HepG2 (cell line): ENCODE data around the gene SCN4B. TPM values are rescaled to one million over a fixed set of nuclear protein-coding genes. Genes with fewer than 3 reads are reported as not detected.

ENCODE experiments used
- MAF1 ChIP-seq: sonication (generic); formaldehyde crosslinking; IDR thresholded peaks from 2 replicates; pipeline ENCODE4 v1.5.0; 2020; ENCODE audit warnings: missing genetic modification reagents, borderline replicate concordance
- NFYC ChIP-seq: IDR thresholded peaks from 2 replicates; pipeline ENCODE4 v1.6.1; 2016; ENCODE audit warnings: missing genetic modification reagents, missing compliant biosample characterization
- STAG1 ChIP-seq: sonication (generic); formaldehyde crosslinking; IDR thresholded peaks from 2 replicates; pipeline ENCODE4 v1.4.0; 2020; ENCODE audit warnings: missing genetic modification reagents
- U2AF1 ChIP-seq: fragments of 200-400 bp; formaldehyde crosslinking; optimal IDR thresholded peaks from 2 replicates; pipeline ENCODE3; 2017; ENCODE audit warnings: mild to moderate bottlenecking, low read depth, low read length
- YY1 ChIP-seq: IDR thresholded peaks from 2 replicates; pipeline ENCODE4 v1.6.1; 2011; ENCODE audit warnings: low read length, low read depth, moderate library complexity, mild to moderate bottlenecking; ENCODE audit not compliant: insufficient read depth, insufficient replicate concordance
- ZZZ3 ChIP-seq: sonication (generic); formaldehyde crosslinking; IDR thresholded peaks from 2 replicates; pipeline ENCODE4 v1.4.0; 2020; ENCODE audit warnings: missing genetic modification reagents, mild to moderate bottlenecking, borderline replicate concordance
- polyA plus RNA-seq, 8 experiments: library from polyadenylated mRNA; depleted of rRNA in 3 of 8; stranded (reverse) in 7 of 8; unstranded in 1 of 8; fragments of >200 nt; fragmentation: Illumina TruSeq in 4 of 8; extraction: Trizol in 4 of 8; gene quantifications; 2 replicates each; pipeline versions ENCODE4 v1.2.1 to v1.2.3, GENCODE V29; 2011 to 2016; ENCODE audit warnings: low read depth in 4 of 8, missing spikeins in 1 of 8, mixed read lengths in 1 of 8; ENCODE audit not compliant: insufficient read depth in 1 of 8
- total RNA-seq, 5 experiments: library from RNA; depleted of rRNA; stranded (reverse); fragments of >200 nt; fragmentation: Illumina TruSeq; extraction: Trizol; gene quantifications; 2 replicates each; pipeline ENCODE4 v1.2.3, GENCODE V29; 2016; ENCODE audit warnings: low read depth in 1 of 5
- TF ChIP-seq, protein P1 (sequence below): sonication (generic); formaldehyde crosslinking; IDR thresholded peaks from 2 replicates; pipeline ENCODE4 v1.8.1; 2022; ENCODE audit warnings: low read depth, mild to moderate bottlenecking, missing genetic modification reagents
- TF ChIP-seq, protein P2 (sequence below): sonication (generic); formaldehyde crosslinking; IDR thresholded peaks from 2 replicates; pipeline ENCODE4 v1.4.0; 2020; ENCODE audit warnings: missing genetic modification reagents, borderline replicate concordance
- TF ChIP-seq, protein P3 (sequence below): sonication (generic); formaldehyde crosslinking; IDR thresholded peaks from 2 replicates; pipeline ENCODE4 v1.5.0; 2020; ENCODE audit warnings: mild to moderate bottlenecking, low read depth, missing genetic modification reagents, borderline replicate concordance

The SCN4B gene
- total and polyA plus RNA-seq, 2 of the 13 experiments (the other 11 are each of a cell fraction or from before 2014, with no cell fraction given), result 0.04 to 0.29 TPM

DNA sequence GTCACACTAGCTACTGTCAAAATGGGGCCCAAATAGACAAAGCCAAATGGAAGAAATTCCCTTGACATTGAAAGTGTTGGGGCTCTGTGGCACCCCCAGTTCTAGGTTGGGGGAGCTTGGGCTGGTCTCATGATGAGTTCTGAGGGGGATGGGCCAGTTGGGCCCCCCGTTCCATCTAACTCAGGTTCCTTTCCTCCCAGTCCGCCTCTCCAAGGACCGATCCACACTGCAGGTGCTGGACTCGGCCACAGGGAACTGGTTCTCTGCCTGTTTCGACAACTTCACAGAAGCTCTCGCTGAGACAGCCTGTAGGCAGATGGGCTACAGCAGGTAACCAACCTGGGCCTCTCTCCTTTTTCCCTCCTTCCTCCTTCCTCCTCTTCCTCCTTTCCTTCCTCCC, 48.1 kb downstream of the SCN4B start (continued):
- TF ChIP-seq, protein P1, sequence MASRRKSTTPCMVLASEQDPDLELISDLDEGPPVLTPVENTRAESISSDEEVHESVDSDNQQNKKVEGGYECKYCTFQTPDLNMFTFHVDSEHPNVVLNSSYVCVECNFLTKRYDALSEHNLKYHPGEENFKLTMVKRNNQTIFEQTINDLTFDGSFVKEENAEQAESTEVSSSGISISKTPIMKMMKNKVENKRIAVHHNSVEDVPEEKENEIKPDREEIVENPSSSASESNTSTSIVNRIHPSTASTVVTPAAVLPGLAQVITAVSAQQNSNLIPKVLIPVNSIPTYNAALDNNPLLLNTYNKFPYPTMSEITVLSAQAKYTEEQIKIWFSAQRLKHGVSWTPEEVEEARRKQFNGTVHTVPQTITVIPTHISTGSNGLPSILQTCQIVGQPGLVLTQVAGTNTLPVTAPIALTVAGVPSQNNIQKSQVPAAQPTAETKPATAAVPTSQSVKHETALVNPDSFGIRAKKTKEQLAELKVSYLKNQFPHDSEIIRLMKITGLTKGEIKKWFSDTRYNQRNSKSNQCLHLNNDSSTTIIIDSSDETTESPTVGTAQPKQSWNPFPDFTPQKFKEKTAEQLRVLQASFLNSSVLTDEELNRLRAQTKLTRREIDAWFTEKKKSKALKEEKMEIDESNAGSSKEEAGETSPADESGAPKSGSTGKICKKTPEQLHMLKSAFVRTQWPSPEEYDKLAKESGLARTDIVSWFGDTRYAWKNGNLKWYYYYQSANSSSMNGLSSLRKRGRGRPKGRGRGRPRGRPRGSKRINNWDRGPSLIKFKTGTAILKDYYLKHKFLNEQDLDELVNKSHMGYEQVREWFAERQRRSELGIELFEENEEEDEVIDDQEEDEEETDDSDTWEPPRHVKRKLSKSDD (CRISPR knock-in tag), result no peak
- TF ChIP-seq STAG1 (CRISPR knock-in tag) (no peak), MAF1 (CRISPR knock-in tag) (no peak), NFYC (CRISPR knock-in tag) (no peak), U2AF1 (no peak), YY1 (no peak), ZZZ3 (CRISPR knock-in tag) (no peak)
- TF ChIP-seq, protein P2, sequence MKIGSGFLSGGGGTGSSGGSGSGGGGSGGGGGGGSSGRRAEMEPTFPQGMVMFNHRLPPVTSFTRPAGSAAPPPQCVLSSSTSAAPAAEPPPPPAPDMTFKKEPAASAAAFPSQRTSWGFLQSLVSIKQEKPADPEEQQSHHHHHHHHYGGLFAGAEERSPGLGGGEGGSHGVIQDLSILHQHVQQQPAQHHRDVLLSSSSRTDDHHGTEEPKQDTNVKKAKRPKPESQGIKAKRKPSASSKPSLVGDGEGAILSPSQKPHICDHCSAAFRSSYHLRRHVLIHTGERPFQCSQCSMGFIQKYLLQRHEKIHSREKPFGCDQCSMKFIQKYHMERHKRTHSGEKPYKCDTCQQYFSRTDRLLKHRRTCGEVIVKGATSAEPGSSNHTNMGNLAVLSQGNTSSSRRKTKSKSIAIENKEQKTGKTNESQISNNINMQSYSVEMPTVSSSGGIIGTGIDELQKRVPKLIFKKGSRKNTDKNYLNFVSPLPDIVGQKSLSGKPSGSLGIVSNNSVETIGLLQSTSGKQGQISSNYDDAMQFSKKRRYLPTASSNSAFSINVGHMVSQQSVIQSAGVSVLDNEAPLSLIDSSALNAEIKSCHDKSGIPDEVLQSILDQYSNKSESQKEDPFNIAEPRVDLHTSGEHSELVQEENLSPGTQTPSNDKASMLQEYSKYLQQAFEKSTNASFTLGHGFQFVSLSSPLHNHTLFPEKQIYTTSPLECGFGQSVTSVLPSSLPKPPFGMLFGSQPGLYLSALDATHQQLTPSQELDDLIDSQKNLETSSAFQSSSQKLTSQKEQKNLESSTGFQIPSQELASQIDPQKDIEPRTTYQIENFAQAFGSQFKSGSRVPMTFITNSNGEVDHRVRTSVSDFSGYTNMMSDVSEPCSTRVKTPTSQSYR (CRISPR knock-in tag), result no peak
- TF ChIP-seq, protein P3, sequence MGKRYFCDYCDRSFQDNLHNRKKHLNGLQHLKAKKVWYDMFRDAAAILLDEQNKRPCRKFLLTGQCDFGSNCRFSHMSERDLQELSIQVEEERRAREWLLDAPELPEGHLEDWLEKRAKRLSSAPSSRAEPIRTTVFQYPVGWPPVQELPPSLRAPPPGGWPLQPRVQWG (CRISPR knock-in tag), result no peak
